Prostate gland (tissue), 2 donors: ENCODE data around the gene FRMD4A.

Experiments used
- CTCF ChIP-seq, 4 experiments: fragments of 200-600 bp in 2 of 4; fragments of 450-650 bp in 2 of 4; sonication (generic) in 2 of 4; IDR thresholded peaks; 1 replicate in 3 of 4; 2 replicates in 1 of 4; pipeline ENCODE4 v1.5.1; 2016 to 2019; ENCODE audit warnings: antibody characterized with exemption in 4 of 4, mild to moderate bottlenecking in 2 of 4, moderate library complexity in 2 of 4
- POLR2A ChIP-seq: fragments of 450-650 bp; IDR thresholded peaks from one replicate; pipeline ENCODE4 v1.6.1; 2016; ENCODE audit warnings: antibody characterized with exemption, mild to moderate bottlenecking

- no peak for TF ChIP-seq CTCF (IDR thresholded peaks at IDR 0.05)
- TF ChIP-seq POLR2A = no peak
Measured at GRCh38 chr10:13845897-13846296, 484.8 kb downstream of the FRMD4A start.
